Astrocyte of the spinal cord (primary cell): ENCODE data around the gene CSTF1.
"Not testable (repeated sequence)": the region's sequence is repeated elsewhere in the genome, so short reads cannot be mapped to it uniquely, and the experiment has no call there.

Experiments used
- DNase-seq: peaks from one replicate; pipeline ENCODE4 v3.0.0; 2011; ENCODE audit warnings: low read depth, low spot score
- H3K4me3 ChIP-seq: 2 replicates; pipeline ENCODE4 v1.5.1; 2011; ENCODE audit warnings: low read depth, mild to moderate bottlenecking, low read length, moderate library complexity
- CTCF ChIP-seq: IDR thresholded peaks from 2 replicates; pipeline ENCODE4 v1.5.1; 2012; ENCODE audit warnings: low read depth, mild to moderate bottlenecking, low read length, inconsistent platforms
- in situ Hi-C: cut with HindIII; loops from 2 replicates; pipeline ENCODE4 v1.10.0; 2017; ENCODE audit warnings: low sequenced_read_pairs

The CSTF1 gene

GRCh38 chr20:56388882-56389281, 3.6 kb upstream of the CSTF1 start:
- TF ChIP-seq CTCF: no peak
- H3K4me3 ChIP-seq: no peak overlapping the region
- in situ Hi-C loops: no loop called here
- DNase-seq: no peak

- in situ Hi-C loops: no loop called here
- no peak overlapping the region for H3K4me3 ChIP-seq
- DNase-seq: no peak
- no peak for TF ChIP-seq CTCF
These were observed 2.6 kb upstream of the CSTF1 start for GRCh38 chr20:56389807-56390206.

GRCh38 chr20:56390396-56390795, 2.0 kb upstream of the CSTF1 start:
- in situ Hi-C loops, DNase-seq: not testable (repeated sequence)
- peak overlapping the region; percentile 92 for H3K4me3 ChIP-seq

GRCh38 chr20:56391037-56391436, 1.4 kb upstream of the CSTF1 start:
- no peak for TF ChIP-seq CTCF
- in situ Hi-C loops: no loop called here
- no peak for DNase-seq
- peak overlapping the region; percentile 92 for H3K4me3 ChIP-seq

GRCh38 chr20:56391596-56392131, 781 bp upstream of the CSTF1 start:
- in situ Hi-C loops: no loop called here
- DNase-seq: no peak
- H3K4me3 ChIP-seq: peak overlapping the region; percentile 92
- TF ChIP-seq CTCF: no peak

- in situ Hi-C loops: no loop called here
- TF ChIP-seq CTCF: no peak
- peak overlapping the region; percentile 92 for H3K4me3 ChIP-seq
- peak; percentile 19 for DNase-seq
These were observed 537 bp downstream of the CSTF1 start for GRCh38 chr20:56392881-56393482.

- TF ChIP-seq CTCF: no peak
- peak overlapping the region; percentile 92 for H3K4me3 ChIP-seq
- in situ Hi-C loops: no loop called here
- DNase-seq: no peak
These were observed 1.2 kb downstream of the CSTF1 start for GRCh38 chr20:56393653-56394052.
